Gastrocnemius medialis (tissue), 4 donors: ENCODE measurements around the gene BCAT1.

Experiments used
- CTCF ChIP-seq, 5 experiments: fragments of 450-650 bp in 3 of 5; fragments of 200-600 bp in 2 of 5; sonication (generic) in 2 of 5; IDR thresholded peaks in 4 of 5; conservative IDR thresholded peaks in 1 of 5; 1 replicate in 4 of 5; 2 replicates in 1 of 5; pipeline ENCODE4 v1.5.1; 2016 to 2019; ENCODE audit warnings: antibody characterized with exemption in 5 of 5, mild to moderate bottlenecking in 3 of 5, moderate library complexity in 3 of 5
- POLR2A ChIP-seq, 2 donors: fragments of 450-650 bp; IDR thresholded peaks; one replicate each; pipeline ENCODE4 v1.6.1; 2017; ENCODE audit warnings: antibody characterized with exemption in 2 of 2, mild to moderate bottlenecking in 2 of 2, moderate library complexity in 2 of 2

DNA sequence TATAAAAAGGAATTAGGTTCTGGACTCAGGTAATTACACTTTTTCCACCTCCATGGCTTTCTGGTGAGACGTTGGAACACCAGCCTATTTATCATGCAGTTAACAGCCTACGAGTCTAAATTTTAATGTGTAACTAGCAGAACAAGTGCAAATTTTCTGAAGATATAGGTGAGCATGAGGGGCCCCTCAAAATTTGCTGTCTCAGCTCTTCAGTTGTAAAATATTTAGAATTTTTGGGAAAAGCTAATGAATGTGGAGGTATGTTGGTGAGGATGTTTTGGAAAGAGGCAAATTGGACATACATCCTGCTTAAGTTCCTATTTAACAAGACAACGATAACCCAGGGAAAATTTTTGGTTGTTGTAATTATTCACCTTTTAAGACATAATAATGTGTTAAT lies 25.3 kb upstream of the BCAT1 start:
- TF ChIP-seq CTCF (IDR thresholded peaks at IDR 0.05 in 4 of 5, conservative IDR thresholded peaks at IDR 0.05 in 1 of 5) (no peak), POLR2A (IDR thresholded peaks at IDR 0.05) (no peak)
